GM18526 (cell line): ENCODE results near the gene MTOR.

Source experiments
- POLR2A ChIP-seq: IDR thresholded peaks from 3 replicates; pipeline ENCODE4 v1.6.1; 2011; ENCODE audit not compliant: insufficient read length; ENCODE audit errors: extremely low read depth

Gene MTOR

DNA sequence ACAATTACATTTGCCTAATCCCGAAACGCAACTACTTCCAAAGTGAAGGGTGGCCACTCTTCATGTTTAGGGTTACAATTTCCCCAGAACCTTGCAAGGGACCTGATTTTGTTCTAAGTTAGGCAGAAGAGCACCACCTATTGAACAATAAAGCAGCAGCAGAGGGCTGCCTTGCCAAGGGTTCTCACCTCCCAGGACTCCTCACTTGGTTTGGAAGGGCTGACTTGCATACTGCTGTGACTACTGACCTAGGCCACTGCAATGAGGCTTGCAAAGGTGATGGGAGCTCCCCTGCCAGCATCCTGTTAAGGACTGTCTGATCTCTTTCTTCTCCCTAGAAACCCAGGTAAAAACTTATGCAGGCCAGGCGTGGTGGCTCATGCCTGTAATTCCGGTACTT is 14.2 kb downstream of the MTOR start:
- TF ChIP-seq POLR2A = no peak

DNA sequence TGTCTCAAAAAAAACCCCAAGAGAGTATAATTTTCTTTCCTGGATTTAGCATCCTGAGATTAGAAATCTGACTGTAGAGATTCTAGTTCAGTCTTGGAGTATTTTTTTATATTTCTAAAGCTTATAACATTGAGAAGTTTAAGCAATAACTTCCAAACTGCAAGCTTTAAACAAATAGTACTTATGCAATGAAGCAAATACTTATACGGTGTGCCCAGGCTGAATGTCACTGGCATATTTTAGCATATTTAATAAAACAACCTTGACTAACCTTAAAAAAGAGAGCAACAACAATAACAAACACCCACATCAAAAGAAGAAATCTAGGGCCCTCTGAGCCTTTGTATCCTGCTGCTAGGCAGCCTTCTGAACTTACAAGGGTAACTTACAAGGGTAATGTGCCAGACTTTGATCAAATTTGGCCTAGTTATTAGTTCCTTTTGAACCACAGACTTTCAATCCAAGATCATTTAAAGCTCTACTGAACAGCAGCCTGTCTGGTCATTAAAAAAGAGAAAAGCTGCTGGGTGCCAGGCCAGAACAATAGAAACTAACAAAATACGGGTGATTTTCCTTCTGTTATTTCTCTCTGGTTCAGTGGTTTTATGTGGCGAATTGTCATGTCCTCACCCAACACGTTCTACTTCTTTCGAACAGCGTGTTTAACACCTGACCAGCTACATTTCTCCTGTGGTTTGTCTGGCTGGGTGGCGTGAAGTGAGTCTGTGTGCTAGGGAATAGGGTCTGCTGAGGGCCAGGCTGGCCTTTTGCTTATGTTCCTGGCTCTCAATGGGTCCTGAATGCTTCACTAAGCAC is 16.2 kb downstream of the MTOR start:
- TF ChIP-seq POLR2A = no peak

DNA sequence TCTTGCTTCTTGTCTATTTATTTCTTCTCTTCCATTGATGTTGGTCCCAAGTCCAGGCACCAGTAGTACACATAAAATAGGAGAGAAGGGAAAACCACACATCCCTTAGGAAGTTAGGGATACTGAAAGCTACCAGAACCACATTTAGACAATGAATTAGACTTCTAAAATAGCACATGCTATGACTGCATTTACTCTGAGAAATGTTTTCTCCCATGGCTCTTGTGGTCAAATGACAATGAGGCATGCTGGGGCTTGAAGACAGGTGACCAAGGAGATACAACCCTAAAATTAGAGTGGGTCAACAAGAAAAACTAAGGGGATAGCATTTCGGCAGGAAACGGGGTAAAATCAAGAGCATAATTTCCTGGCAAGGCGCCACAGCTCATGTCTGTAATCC is 17.1 kb downstream of the MTOR start:
- no peak for TF ChIP-seq POLR2A

DNA sequence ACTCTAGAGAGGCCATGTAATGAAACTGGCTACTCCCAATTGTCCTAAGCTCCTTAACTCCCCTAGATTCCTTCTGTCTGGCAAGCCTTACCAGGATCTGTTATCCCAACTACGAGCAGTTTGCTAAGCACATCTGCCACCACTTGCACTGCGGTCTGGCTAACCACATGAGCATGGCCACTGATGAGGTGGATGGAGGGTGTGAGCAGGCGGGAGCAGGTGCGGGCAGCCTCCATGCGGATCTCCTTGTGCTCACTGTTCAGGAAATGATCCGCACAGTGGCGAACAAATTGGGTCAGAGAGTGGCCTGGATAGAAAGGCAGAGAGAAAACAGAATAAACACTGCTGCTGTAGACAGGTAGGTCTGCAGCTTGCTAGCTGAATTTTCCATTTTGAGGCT is 24.0 kb downstream of the MTOR start:
- TF ChIP-seq POLR2A = no peak

DNA sequence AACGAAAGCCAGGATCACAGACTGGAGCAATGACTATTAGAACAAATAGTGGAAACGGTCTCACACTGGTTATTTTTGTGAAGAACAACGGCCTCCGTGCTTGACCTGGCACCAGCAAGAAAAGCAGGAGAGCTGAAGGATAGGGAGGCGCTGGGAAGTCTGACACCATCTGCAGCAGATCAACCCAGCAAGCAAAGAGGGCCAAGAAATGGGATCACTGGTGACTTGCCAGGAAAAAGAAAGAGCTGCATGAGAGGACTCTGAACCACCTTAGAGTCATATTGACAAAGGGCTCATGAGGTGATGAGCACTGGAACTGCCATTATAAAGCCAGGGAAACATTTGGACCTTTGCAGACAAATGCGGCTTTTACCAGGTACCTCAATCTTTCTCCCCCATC is 25.0 kb downstream of the MTOR start:
- no peak for TF ChIP-seq POLR2A

DNA sequence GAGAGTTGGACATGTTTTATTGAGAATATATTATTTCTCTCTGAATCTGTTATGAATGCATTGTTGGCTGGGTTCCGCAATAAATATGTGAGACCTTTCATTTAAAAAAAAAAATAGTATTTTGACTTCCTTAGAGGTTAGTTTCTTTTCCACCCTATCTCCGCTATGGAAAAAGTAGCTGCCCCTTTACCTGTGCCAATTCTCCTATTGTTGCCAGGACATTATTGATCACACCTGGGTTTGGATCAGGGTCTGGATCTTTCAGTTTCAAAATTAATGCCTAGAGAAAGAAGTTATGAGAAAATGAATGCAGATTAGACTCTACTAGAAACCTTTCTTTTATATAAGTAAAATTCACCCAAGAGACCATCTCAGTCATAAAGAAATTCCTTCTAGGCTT is 29.1 kb downstream of the MTOR start:
- no peak for TF ChIP-seq POLR2A

DNA sequence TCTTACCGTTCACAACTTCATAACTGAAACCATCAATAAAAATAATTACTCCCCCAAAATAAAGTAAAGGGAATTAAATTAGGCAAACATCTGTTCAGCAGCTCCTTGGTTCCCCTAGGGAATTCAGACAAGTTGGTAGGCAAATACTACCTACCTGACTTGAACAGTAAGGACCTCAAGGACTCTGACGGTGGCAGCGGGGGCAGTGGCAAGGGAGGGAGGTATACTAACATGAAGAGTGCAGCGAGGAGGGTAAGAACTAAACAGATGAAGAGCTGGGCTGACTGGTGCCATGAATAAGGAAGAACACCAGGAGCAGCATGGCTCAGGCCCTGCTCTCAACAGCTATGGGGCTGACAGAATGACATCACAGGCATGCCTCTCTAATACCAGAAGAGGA is 33.1 kb downstream of the MTOR start:
- no peak for TF ChIP-seq POLR2A

DNA sequence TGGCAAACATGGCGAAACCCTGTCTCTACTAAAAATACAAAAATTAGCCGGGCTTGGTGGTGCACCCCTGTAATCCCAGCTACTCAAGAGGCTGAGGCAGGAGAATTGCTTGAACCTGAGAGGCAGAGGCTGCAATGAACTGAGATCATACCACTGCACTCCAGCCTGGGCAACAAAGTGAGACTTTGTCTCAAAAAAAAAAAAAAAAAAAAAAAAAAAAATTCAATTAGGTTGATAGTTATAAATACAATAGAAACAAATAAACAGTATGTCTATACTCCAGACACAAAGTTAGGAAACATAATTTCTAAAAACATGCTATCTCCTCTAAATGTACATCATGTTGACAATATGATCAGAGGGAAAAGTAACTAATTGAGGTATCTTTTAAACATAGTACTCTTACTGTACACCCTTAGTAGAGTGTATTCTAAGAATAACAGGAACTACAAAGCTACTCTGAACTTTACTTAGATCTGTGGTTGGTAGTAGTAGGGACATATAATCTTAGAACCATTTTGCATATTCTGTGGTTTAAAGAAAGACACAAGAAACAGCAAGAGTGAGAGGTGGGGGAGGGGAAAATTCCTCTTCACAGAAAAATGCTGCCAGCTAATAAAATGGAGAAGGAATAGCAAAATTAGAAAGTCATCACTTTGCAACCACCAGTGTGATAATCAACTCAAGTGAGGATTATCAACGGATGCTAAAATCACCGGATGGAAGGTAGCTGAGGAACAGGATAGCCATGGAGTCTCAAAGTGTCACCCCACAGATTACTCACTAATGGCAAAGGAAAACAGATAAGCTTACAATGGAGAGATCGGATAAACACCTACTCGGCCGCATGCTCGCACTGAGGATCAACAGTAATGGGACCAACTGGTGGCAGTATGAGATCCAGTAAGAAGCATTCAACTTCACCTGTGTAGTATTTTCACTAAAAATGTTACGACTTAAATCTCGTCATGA is 35.0 kb downstream of the MTOR start:
- no peak for TF ChIP-seq POLR2A

DNA sequence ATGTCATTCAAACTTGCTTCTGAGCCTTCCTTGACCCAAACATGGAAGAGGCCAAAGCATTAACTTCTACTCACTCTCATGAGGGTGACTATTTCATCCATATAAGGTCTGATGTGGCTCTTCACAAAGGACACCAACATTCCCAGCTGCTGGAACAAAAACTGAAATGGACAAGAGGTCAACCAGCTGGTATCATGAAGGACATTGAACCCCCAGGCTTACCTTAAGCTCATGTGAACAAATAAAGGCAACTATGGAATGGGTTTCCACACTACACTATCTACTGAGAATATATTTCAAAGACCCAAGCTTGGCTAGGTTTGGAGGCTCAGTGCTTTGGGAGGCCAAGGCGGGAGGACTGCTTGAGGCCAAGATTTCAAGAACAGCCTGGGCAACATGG is 46.3 kb downstream of the MTOR start:
- TF ChIP-seq POLR2A = no peak

DNA sequence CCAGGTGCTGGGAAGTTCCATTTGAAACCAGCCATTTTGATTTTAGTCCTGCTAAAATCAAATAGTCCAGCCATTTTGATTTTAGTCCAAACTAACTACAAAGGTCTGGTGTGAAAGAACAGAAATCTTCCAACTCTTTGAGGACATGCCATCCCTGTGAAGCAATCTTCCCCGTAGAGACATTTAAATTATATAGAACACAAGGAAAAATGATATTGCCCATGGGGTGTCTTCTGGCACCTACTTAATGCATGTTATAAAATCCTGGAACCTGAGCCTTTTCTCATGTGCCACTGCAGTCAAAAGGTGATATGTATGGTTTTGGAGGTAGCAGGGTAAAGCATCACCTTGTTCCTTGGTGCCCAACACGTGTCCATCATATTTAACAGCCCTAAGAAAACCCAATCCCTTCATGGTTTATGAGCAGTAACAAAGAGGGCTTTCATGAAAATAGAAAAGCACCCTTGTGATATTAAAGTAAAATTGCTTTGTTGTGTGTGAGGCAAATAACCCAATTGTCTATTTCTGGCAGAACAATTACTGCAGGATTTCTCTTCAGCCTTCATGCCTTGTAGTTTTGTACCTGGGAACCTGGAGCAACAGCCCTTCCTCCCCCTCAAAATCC is 46.9 kb downstream of the MTOR start:
- TF ChIP-seq POLR2A = no peak

DNA sequence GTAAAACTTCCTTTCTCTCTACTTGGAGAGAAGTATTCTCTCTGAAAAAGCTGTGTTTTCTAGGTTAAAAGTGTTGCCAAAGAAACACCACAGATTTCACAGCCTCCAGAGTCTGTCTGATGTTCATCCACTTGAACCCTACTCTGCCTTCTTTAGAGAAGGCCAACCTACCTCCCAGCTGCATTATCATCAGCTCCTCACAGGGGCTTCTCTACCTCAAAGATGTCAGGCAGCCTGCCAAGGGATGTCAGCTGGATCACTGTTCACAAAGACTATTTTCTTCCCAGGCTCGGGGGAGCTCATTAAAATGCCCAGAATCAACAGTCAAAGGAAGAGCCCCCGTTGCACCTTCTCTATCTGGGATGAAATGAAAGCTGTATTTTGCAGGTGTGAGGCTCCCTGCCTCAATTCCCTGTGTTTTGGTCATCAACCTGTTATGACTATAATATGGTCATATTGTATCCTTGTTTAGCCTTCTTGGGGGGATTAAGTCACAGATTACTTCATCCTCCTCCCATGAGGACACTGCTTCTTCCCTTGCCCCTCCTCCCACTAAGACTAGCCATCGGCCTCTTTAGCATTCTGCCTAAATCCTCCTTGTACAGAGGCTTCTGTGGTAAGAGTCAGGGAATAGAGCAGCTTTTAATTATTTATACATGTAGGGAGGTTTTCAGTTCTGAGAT is 47.5 kb downstream of the MTOR start:
- TF ChIP-seq POLR2A = no peak

DNA sequence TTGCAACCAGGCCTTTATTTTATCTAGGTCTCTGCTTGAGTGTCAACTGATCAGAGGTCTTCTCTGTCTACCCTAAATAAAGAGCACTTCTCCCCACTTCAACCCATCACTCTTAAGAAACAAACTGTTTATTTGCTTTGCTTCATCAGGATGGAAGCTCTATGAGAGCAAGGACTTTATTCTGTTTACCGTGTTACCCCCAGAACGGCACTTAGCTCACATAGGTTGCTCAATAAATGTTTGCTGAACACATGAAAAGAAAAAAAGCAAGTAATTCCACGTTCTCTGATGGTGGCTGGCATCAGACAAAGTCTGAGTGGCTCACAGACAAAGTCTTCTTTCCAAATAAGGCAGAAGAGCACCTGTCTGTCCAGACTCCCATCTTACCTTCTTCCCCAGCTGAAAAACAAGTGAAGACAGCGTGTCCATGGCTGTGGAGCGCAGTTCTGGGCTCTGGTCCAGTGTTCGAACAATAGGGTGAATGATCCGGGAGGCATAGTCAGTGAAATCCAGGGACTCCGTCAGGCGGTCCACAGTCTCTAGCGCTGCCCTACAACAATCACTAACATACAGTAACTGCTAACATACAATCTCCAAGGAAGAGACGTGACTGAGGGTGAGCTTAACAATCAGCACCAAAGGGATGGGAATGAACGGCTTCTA is 50.3 kb downstream of the MTOR start:
- no peak for TF ChIP-seq POLR2A

DNA sequence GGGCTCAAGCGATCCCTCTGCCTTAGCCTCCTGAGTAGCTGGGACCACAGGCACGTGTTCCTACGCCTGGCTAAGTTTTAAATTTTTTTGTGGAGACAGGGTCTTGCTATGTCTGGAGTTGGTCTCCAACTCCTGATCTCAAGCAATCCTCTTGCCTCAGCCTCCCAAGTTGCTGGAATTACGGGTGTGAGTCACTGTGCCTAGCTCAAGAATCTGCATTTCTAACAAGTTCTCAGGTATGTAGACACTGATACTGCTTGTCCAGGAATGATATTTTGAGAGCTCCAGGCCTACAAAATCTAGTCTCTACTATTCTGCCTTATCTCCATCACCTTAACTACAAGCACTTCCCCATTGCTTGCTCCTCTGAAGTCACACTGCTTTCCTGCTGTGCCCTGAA is 50.9 kb downstream of the MTOR start:
- TF ChIP-seq POLR2A = no peak

DNA sequence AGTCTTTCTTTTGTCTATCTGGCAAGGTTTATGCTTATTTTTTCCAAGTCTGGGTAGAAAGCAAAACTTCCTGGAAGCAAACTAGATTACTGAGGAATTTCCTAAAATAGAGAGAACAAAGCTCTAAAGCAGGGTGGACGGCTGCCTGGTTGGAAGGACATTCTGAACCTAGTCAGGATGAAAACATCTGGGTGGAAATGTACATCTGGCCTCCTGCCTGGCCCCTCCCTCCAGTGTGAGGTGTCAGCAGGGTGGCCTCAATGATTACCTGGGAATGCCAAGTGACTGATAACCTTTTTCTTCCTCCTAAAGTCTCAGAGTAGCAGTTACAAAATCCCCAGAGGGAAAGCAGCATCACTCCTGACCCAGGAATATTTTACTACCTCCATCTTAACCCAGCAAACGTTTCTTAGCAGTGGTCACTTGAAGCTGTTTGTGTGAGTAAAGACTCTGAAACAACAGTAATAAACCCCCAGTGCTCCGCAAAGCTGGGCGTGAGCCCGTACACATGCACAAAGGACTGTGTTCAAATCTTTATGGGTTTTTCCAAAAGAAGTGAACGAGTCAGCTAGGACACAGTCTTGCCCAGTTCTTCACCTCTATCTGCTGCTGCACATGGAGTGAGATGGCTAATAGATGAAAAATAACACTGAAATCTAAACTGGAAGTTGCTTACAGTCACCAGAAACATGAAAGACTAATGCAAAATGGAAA is 54.3 kb downstream of the MTOR start:
- TF ChIP-seq POLR2A = no peak
